K562 (cell line): Measurements from ENCODE around the gene OR2S2. TPM values are rescaled to one million over a fixed set of nuclear protein-coding genes. Genes with fewer than 3 reads are reported as not detected.

ENCODE experiments used
- ATAC-seq: fragments of 200-7000 bp; cut with Tn5 transposase; 3 replicates; pipeline ENCODE4 v1.9.1; 2020; ENCODE audit warnings: moderate library complexity
- BruUV-seq: library from RNA; stranded (reverse); fragments of 400-500 nt; replicated peaks from 2 replicates; lab custom pipeline; 2021; lab: Mats Ljungman, UMichigan
- CTCF ChIA-PET: fragments of 300-600 bp; formaldehyde crosslinking; extraction: SDS; loops from one replicate; lab custom pipeline; 2021; ENCODE audit warnings: low intra/inter-chr PET ratio; lab: Yijun Ruan, JAX
- POLR2A ChIA-PET: fragments of 300-600, 350-650 bp; sonication (Branson Sonifier 250); formaldehyde crosslinking; extraction: SDS; loops from one replicate; lab custom pipeline; 2021; ENCODE audit warnings: antibody characterized with exemption, inconsistent platforms; lab: Yijun Ruan, JAX
- DNase-seq, 4 experiments: peaks; one replicate each; pipeline versions ENCODE4 v3.0.0 to v3.0.0-alpha.2; 2011 to 2018; ENCODE audit warnings: low spot score in 3 of 4, mixed read lengths in 3 of 4; ENCODE audit errors: extremely low read depth in 1 of 4
- FAIRE-seq: peaks from 2 replicates; lab custom pipeline; 2011; peaks lifted over from hg19 to GRCh38; lab: Jason Lieb, UNC
- H2AFZ ChIP-seq: 2 replicates; pipeline ENCODE4 v1.6.0; 2011; ENCODE audit warnings: low read depth, low read length, control low read depth, inconsistent platforms
- H3K27ac ChIP-seq: fragments of 200-600 bp; 3 replicates; pipeline ENCODE4 v1.8.0; 2011; ENCODE audit warnings: low read depth, mild to moderate bottlenecking, control low read depth, inconsistent platforms, low read length, moderate library complexity, mixed read lengths; ENCODE audit errors: extremely low read depth
- H3K27me3 ChIP-seq, 2 experiments: fragments of 300-600 bp in 1 of 2; 2 replicates in 1 of 2; 3 replicates in 1 of 2; pipeline versions ENCODE4 v1.6.0 to v1.8.0; 2011; ENCODE audit warnings: inconsistent platforms in 2 of 2, low read length in 2 of 2, mild to moderate bottlenecking in 1 of 2, mixed read lengths in 1 of 2, moderate library complexity in 1 of 2; ENCODE audit not compliant: control insufficient read depth in 2 of 2, insufficient read depth in 2 of 2
- H3K36me3 ChIP-seq: fragments of 300-600 bp; 3 replicates; pipeline ENCODE4 v1.8.0; 2011; ENCODE audit warnings: mild to moderate bottlenecking, low read length, inconsistent platforms; ENCODE audit not compliant: control insufficient read depth, insufficient read depth
- H3K4me1 ChIP-seq, 2 experiments: fragments of 200-600 bp in 1 of 2; replicated peaks in 1 of 2; 2 replicates in 1 of 2; 3 replicates in 1 of 2; pipeline versions ENCODE4 v1.5.1 to v1.8.0; 2011; ENCODE audit warnings: inconsistent platforms in 2 of 2, low read length in 2 of 2, mild to moderate bottlenecking in 1 of 2, mixed read lengths in 1 of 2, moderate library complexity in 1 of 2; ENCODE audit not compliant: control insufficient read depth in 2 of 2, insufficient read depth in 2 of 2
- H3K4me2 ChIP-seq: 2 replicates; pipeline ENCODE4 v1.6.1; 2011; ENCODE audit warnings: low read length, control low read depth, inconsistent platforms, mixed read lengths; ENCODE audit not compliant: insufficient read depth
- H3K4me3 ChIP-seq: fragments of 200-600 bp; sonication (generic), shearing (Covaris generic); 2 replicates; pipeline ENCODE4 v1.5.1; 2016; ENCODE audit warnings: control low read depth, inconsistent platforms
- H3K79me2 ChIP-seq: fragments of 200-600 bp; 3 replicates; pipeline ENCODE4 v1.8.0; 2011; ENCODE audit warnings: low read length, inconsistent platforms; ENCODE audit not compliant: control insufficient read depth, insufficient read depth
- H3K9ac ChIP-seq, 2 experiments: 2 replicates each; pipeline versions ENCODE4 v1.6.0 to v1.6.1; 2011; ENCODE audit warnings: low read depth in 2 of 2, low read length in 2 of 2, control low read depth in 1 of 2, inconsistent platforms in 1 of 2, mild to moderate bottlenecking in 1 of 2, mixed read lengths in 1 of 2; ENCODE audit not compliant: insufficient read depth in 1 of 2
- H3K9me1 ChIP-seq: one replicate; pipeline ENCODE4 v1.6.0; 2011; ENCODE audit warnings: inconsistent platforms, mild to moderate bottlenecking, low read length, moderate library complexity; ENCODE audit not compliant: control insufficient read depth, insufficient read depth
- H3K9me3 ChIP-seq: replicated peaks from 2 replicates; pipeline ENCODE4 v1.5.1; 2011; ENCODE audit warnings: low read depth, low read length, inconsistent platforms; ENCODE audit not compliant: control insufficient read depth, insufficient read depth
- H4K20me1 ChIP-seq: replicated peaks from 2 replicates; pipeline ENCODE4 v1.6.1; 2011; ENCODE audit warnings: low read length, inconsistent platforms, mixed read lengths; ENCODE audit not compliant: control insufficient read depth, insufficient read depth
- PRDM10 ChIP-seq: fragments of 450-650 bp; IDR thresholded peaks from 2 replicates; pipeline ENCODE4 v1.6.1; 2018; ENCODE audit not compliant: partially characterized antibody
- PURB ChIP-seq: sonication (generic); formaldehyde crosslinking; IDR thresholded peaks from 2 replicates; pipeline ENCODE4 v1.9.0; 2021; ENCODE audit warnings: low read depth, mild to moderate bottlenecking, missing genetic modification reagents
- UBTF ChIP-seq, 2 experiments: IDR thresholded peaks; 2 replicates each; pipeline ENCODE4 v1.6.1; 2012; ENCODE audit warnings: improper control_type of control experiment in 2 of 2, low read depth in 2 of 2, low read length in 2 of 2, borderline replicate concordance in 1 of 2
- ZNF282 ChIP-seq: sonication (generic); formaldehyde crosslinking; IDR thresholded peaks from 2 replicates; pipeline ENCODE4 v1.8.1; 2023; ENCODE audit warnings: missing genetic modification reagents
- ZNF57 ChIP-seq: fragments of 450-650 bp; formaldehyde crosslinking; IDR thresholded peaks from 2 replicates; pipeline ENCODE4 v1.4.0; 2020; ENCODE audit warnings: mild to moderate bottlenecking, moderate library complexity
- ZNF592 ChIP-seq: fragments of 450-650 bp; IDR thresholded peaks from 2 replicates; pipeline ENCODE4 v1.6.1; 2017; ENCODE audit warnings: antibody characterized with exemption, mild to moderate bottlenecking
- ZNF79 ChIP-seq: fragments of 250-450 bp; sonication (Bioruptor Pico); IDR thresholded peaks from 2 replicates; pipeline ENCODE4 v1.4.0; 2020; ENCODE audit warnings: low read depth, mild to moderate bottlenecking, moderate library complexity
- WGBS: fragments of 100-300 bp; shearing (Covaris generic); methylation state at CpG from one replicate; pipeline ENCODE4 v1.1.6; 2016; ENCODE audit warnings: low coverage, mixed read lengths; ENCODE audit not compliant: insufficient coverage; ENCODE audit errors: missing lambda C conversion rate; 5-methylcytosine and 5-hydroxymethylcytosine counted together
- in situ Hi-C: fragments of 300-500 bp; cut with MboI; formaldehyde crosslinking; loops from 4 replicates; pipeline ENCODE4 v1.15.0; 2018; ENCODE audit warnings: inconsistent platforms, mixed read lengths
- intact Hi-C: fragments of 100-400 bp; cut with micrococcal nuclease; formaldehyde crosslinking; loops from 2 replicates; pipeline ENCODE4 v1.14.2; 2022
- polyA plus RNA-seq, 8 experiments: library from polyadenylated mRNA; depleted of rRNA in 4 of 8; stranded (reverse) in 5 of 8; unstranded in 3 of 8; fragments of >200 nt; fragmentation: Nextera tagmentation in 2 of 8; fragmentation: Illumina TruSeq in 1 of 8; extraction: Ambion mirVana in 2 of 8; extraction: Trizol in 1 of 8; gene quantifications; 2 replicates each; pipeline versions ENCODE4 v1.2.1 to v1.2.3, GENCODE V29; 2011 to 2014; ENCODE audit warnings: inconsistent platforms in 1 of 8, missing spikeins in 1 of 8
- total RNA-seq, 7 experiments: library from RNA; depleted of rRNA in 6 of 7; stranded (reverse); fragments of >200 nt in 6 of 7; fragmentation: Illumina TruSeq in 2 of 7; extraction: Trizol in 2 of 7; gene quantifications; 2 replicates each; pipeline versions ENCODE4 v1.2.1 to v1.2.3, GENCODE V29; 2011 to 2021; ENCODE audit warnings: low replicate concordance in 1 of 7

Gene OR2S2
- total and polyA plus RNA-seq, 9 of the 15 experiments (the other 6 are each of a cell fraction or from before 2014, with no cell fraction given), result not detected

GRCh38 chr9:35966433-35966832, 8.5 kb upstream of the OR2S2 start:
- Histone ChIP-seq H3K79me2 (no peaks in the 10 kb centered on the region), H2AFZ (no peak overlapping the region), H3K9ac (no peak overlapping the region), H3K27me3 (peaks cover 2 to 11% of the 10 kb centered on the region in 2 experiments; a peak in 3 of 5 replicates), H4K20me1 (no peaks in the 10 kb centered on the region), H3K9me1 (no peaks in the 10 kb centered on the region), H3K36me3 (no peaks in the 10 kb centered on the region), H3K4me1 (peaks cover 0 to 3% of the 10 kb centered on the region in 2 experiments; a peak in 1 of 5 replicates), H3K4me2 (no peak overlapping the region), H3K9me3 (no peaks in the 10 kb centered on the region), H3K4me3 (no peak overlapping the region), H3K27ac (no peak overlapping the region)
- DNase-seq (no peak), ATAC-seq (no peak), FAIRE-seq (no peak)
- ChIA-PET POLR2A (no interaction called here), CTCF (no interaction called here)
- in situ Hi-C loops (no loop called here), intact Hi-C loops (no loop called here)
- WGBS, result 4% methylated on average over 4 of the region's 4 CpGs
- BruUV-seq, result no TSS peak
- TF ChIP-seq ZNF79 (CRISPR knock-in tag) (no peak), PRDM10 (no peak), UBTF (IDR thresholded peaks at IDR 0.05; ENCODE audit: borderline replicate concordance in 1 of 2, low read depth in 2 of 2, low read length in 2 of 2) (no peak), ZNF282 (CRISPR knock-in tag) (no peak), ZNF592 (no peak), PURB (CRISPR knock-in tag) (no peak), ZNF57 (CRISPR knock-in tag) (no peak)
